GDM1 (cell line): Measurements from ENCODE around the gene CDH13.

ENCODE experiments used
- DNase-seq: peaks from one replicate; lab custom pipeline; 2025; lab: John Stamatoyannopoulos, UW

CDH13 gene

GRCh38 chr16:82699711-82700495, 73.1 kb downstream of the CDH13 start:
- DNase-seq: no peak

GRCh38 chr16:82700541-82701235, 73.9 kb downstream of the CDH13 start:
- DNase-seq: no peak

- DNase-seq: no peak
These were observed 74.7 kb downstream of the CDH13 start for GRCh38 chr16:82701442-82701955.

GRCh38 chr16:82703161-82703560, 76.4 kb downstream of the CDH13 start:
- DNase-seq: no peak

- no peak for DNase-seq
These were observed 77.4 kb downstream of the CDH13 start for GRCh38 chr16:82703871-82704768.

GRCh38 chr16:82709987-82710386, 83.2 kb downstream of the CDH13 start:
- DNase-seq: no peak

- no peak for DNase-seq
These were observed 87.0 kb downstream of the CDH13 start for GRCh38 chr16:82713778-82714177.

GRCh38 chr16:82715160-82715559, 88.4 kb downstream of the CDH13 start:
- no peak for DNase-seq

- DNase-seq: no peak
These were observed 89.1 kb downstream of the CDH13 start for GRCh38 chr16:82715833-82716232.

- DNase-seq: no peak
These were observed 89.6 kb downstream of the CDH13 start for GRCh38 chr16:82716361-82716855.

GRCh38 chr16:82720414-82720813, 93.6 kb downstream of the CDH13 start:
- no peak for DNase-seq

- no peak for DNase-seq
These were observed 99.5 kb downstream of the CDH13 start for GRCh38 chr16:82726306-82726705.

GRCh38 chr16:82728901-82729300, 102.1 kb downstream of the CDH13 start:
- no peak for DNase-seq

- no peak for DNase-seq
These were observed 104.1 kb downstream of the CDH13 start for GRCh38 chr16:82730901-82731300.

- no peak for DNase-seq
These were observed 105.7 kb downstream of the CDH13 start for GRCh38 chr16:82732461-82732860.

GRCh38 chr16:82735186-82735585, 108.4 kb downstream of the CDH13 start:
- DNase-seq: no peak

GRCh38 chr16:82735673-82736091, 108.9 kb downstream of the CDH13 start:
- DNase-seq: no peak

- no peak for DNase-seq
These were observed 109.5 kb downstream of the CDH13 start for GRCh38 chr16:82736224-82736623.

- DNase-seq: no peak
These were observed 111.9 kb downstream of the CDH13 start for GRCh38 chr16:82738699-82739098.

GRCh38 chr16:82741073-82741615, 114.4 kb downstream of the CDH13 start:
- no peak for DNase-seq

GRCh38 chr16:82744958-82745357, 118.2 kb downstream of the CDH13 start:
- DNase-seq: no peak

GRCh38 chr16:82748026-82748425, 121.3 kb downstream of the CDH13 start:
- DNase-seq: no peak
